Type B pancreatic cell (in vitro differentiated cells): ENCODE data around the gene OAS2. TPM values are rescaled to one million over a fixed set of nuclear protein-coding genes. Genes with fewer than 3 reads are reported as not detected.

ENCODE experiments used
- DNase-seq: peaks from one replicate; pipeline ENCODE4 v3.0.0; 2021; ENCODE audit warnings: mixed read lengths; ENCODE audit not compliant: unreplicated experiment; ENCODE audit errors: extremely low spot score
- H3K27ac Mint-ChIP-seq: 2 replicates; pipeline ENCODE4 v1.8.0; 2021; ENCODE audit warnings: mild to moderate bottlenecking, mixed read lengths
- H3K27me3 Mint-ChIP-seq: 2 replicates; pipeline ENCODE4 v1.8.0; 2021; ENCODE audit warnings: mixed read lengths
- H3K36me3 Mint-ChIP-seq: 2 replicates; pipeline ENCODE4 v1.8.0; 2021; ENCODE audit warnings: mixed read lengths
- H3K4me1 Mint-ChIP-seq: one replicate; pipeline ENCODE4 v1.8.0; 2021; ENCODE audit warnings: mixed read lengths; ENCODE audit not compliant: unreplicated experiment
- H3K4me3 Mint-ChIP-seq: 2 replicates; pipeline ENCODE4 v1.8.0; 2021; ENCODE audit warnings: mild to moderate bottlenecking, mixed read lengths
- H3K9me3 Mint-ChIP-seq: 2 replicates; pipeline ENCODE4 v1.8.0; 2021; ENCODE audit warnings: mixed read lengths
- total RNA-seq: library from RNA; stranded (reverse); gene quantifications from 2 replicates; pipeline ENCODE4 v1.2.1, GENCODE V29; 2021; ENCODE audit warnings: low replicate concordance
- TF ChIP-seq, protein P1 (sequence below): fragments of 200-600 bp; sonication (generic); conservative IDR thresholded peaks from 2 replicates; pipeline ENCODE4 v1.5.0; 2021; ENCODE audit warnings: antibody characterized with exemption, mild to moderate bottlenecking

The OAS2 gene
- total RNA-seq, 1 donor from 2014 or later = 1.8 TPM

DNA sequence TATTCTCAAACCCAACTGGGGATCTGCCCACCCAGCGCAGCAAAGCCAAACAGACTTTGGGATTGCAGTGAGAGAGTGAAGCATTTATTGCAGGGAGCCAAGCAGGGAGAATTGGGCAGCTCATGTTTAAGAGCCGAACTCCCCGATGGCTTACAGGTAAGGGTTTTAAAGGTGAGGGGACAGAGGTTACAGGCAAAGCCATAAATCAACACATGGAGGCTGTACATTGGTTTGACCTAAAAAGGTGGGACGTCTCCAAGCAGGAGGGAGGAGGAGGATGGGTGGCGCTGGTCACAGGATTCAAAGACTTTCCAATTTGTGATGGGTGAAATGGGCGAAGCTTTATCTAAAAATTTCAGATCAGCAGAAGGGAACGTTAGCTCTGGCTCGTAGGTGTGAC, 18.2 kb downstream of the OAS2 start:
- peaks cover 40% of the 10 kb centered on the region for H3K27me3 Mint-ChIP-seq
- H3K4me3 Mint-ChIP-seq = no peak overlapping the region
- no peaks in the 10 kb centered on the region for H3K36me3 Mint-ChIP-seq
- no peak overlapping the region for H3K27ac Mint-ChIP-seq
- DNase-seq = no peak
- H3K9me3 Mint-ChIP-seq = no peaks in the 10 kb centered on the region
- TF ChIP-seq, protein P1, sequence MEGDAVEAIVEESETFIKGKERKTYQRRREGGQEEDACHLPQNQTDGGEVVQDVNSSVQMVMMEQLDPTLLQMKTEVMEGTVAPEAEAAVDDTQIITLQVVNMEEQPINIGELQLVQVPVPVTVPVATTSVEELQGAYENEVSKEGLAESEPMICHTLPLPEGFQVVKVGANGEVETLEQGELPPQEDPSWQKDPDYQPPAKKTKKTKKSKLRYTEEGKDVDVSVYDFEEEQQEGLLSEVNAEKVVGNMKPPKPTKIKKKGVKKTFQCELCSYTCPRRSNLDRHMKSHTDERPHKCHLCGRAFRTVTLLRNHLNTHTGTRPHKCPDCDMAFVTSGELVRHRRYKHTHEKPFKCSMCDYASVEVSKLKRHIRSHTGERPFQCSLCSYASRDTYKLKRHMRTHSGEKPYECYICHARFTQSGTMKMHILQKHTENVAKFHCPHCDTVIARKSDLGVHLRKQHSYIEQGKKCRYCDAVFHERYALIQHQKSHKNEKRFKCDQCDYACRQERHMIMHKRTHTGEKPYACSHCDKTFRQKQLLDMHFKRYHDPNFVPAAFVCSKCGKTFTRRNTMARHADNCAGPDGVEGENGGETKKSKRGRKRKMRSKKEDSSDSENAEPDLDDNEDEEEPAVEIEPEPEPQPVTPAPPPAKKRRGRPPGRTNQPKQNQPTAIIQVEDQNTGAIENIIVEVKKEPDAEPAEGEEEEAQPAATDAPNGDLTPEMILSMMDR = no peak
- H3K4me1 Mint-ChIP-seq = no peaks in the 10 kb centered on the region

DNA sequence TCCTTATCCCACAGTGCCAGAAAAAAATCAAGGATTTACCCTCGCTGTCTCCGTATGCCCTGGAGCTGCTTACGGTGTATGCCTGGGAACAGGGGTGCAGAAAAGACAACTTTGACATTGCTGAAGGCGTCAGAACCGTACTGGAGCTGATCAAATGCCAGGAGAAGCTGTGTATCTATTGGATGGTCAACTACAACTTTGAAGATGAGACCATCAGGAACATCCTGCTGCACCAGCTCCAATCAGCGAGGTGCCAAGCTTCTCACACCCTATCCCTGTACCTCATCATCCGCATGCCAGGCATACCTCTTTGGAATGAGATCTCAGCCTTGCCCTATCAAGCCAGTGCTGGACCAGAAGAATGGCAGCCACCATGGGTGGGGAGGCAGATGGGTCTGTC, 19.2 kb downstream of the OAS2 start:
- Mint-ChIP-seq H3K27ac (no peak overlapping the region), H3K36me3 (no peaks in the 10 kb centered on the region), H3K27me3 (peaks cover 40% of the 10 kb centered on the region), H3K4me1 (no peaks in the 10 kb centered on the region), H3K9me3 (no peaks in the 10 kb centered on the region), H3K4me3 (no peak overlapping the region)
- TF ChIP-seq, protein P1 = no peak
- no peak for DNase-seq

GRCh38 chr12:112998987-112999767, 20.9 kb downstream of the OAS2 start:
- no peak overlapping the region for H3K27ac Mint-ChIP-seq
- H3K4me1 Mint-ChIP-seq = no peaks in the 10 kb centered on the region
- no peaks in the 10 kb centered on the region for H3K9me3 Mint-ChIP-seq
- no peaks in the 10 kb centered on the region for H3K36me3 Mint-ChIP-seq
- H3K27me3 Mint-ChIP-seq = peaks cover 57% of the 10 kb centered on the region
- TF ChIP-seq, protein P1 = no peak
- DNase-seq = no peak
- H3K4me3 Mint-ChIP-seq = no peak overlapping the region

DNA sequence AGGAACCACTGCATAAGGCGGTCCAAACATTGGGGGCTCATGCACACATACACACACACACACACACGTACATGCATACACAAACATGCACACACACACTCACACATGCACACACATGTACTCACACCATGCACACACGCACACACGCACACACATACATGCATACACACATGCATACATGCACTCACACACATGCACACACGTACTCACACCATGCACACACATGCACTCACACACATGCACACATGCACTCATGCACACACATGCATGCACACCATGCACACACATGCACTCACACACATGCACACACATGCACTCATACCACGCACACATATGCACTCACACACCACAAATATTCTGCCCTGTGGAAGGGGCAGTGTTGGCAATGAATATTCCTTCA, 22.1 kb downstream of the OAS2 start:
- H3K9me3 Mint-ChIP-seq = no peaks in the 10 kb centered on the region
- no peak overlapping the region for H3K27ac Mint-ChIP-seq
- DNase-seq = no peak
- TF ChIP-seq, protein P1 = no peak
- no peak overlapping the region for H3K4me3 Mint-ChIP-seq
- H3K4me1 Mint-ChIP-seq = no peaks in the 10 kb centered on the region
- no peaks in the 10 kb centered on the region for H3K36me3 Mint-ChIP-seq
- peaks cover 59% of the 10 kb centered on the region for H3K27me3 Mint-ChIP-seq

- H3K4me1 Mint-ChIP-seq = no peaks in the 10 kb centered on the region
- H3K27ac Mint-ChIP-seq = no peak overlapping the region
- H3K9me3 Mint-ChIP-seq = no peaks in the 10 kb centered on the region
- no peaks in the 10 kb centered on the region for H3K36me3 Mint-ChIP-seq
- TF ChIP-seq, protein P1 = peak; percentile 30
- H3K27me3 Mint-ChIP-seq = peaks cover 50% of the 10 kb centered on the region
- H3K4me3 Mint-ChIP-seq = no peak overlapping the region
- DNase-seq = no peak
These were observed 23.8 kb downstream of the OAS2 start for GRCh38 chr12:113002155-113002554.
